OCI-LY7 (cell line): ENCODE measurements around the gene SPAAR. TPM values are rescaled to one million over a fixed set of nuclear protein-coding genes. Genes with fewer than 3 reads are reported as not detected.
"Not testable (repeated sequence)": the region's sequence is repeated elsewhere in the genome, so short reads cannot be mapped to it uniquely, and the experiment has no call there.

Source experiments
- BruUV-seq: library from RNA; stranded (reverse); fragments of 400-500 nt; replicated peaks from 2 replicates; lab custom pipeline; 2021; lab: Mats Ljungman, UMichigan
- CTCF ChIA-PET: fragments of 300-600 bp; sonication (Branson Sonifier 250); formaldehyde crosslinking; loops from one replicate; lab custom pipeline; 2022; ENCODE audit warnings: antibody characterized with exemption; ENCODE audit not compliant: unreplicated experiment; lab: Charles Lee
- POLR2A ChIA-PET: fragments of 300-600 bp; sonication (Branson Sonifier 250); formaldehyde crosslinking; loops from one replicate; lab custom pipeline; 2022; ENCODE audit warnings: antibody characterized with exemption; lab: Charles Lee
- DNase-seq: peaks from one replicate; pipeline ENCODE4 v3.0.0-alpha.2; 2015; ENCODE audit warnings: low spot score
- H2AFZ ChIP-seq: fragments of 200-600 bp; sonication (generic), shearing (Covaris generic); 2 replicates; pipeline ENCODE4 v1.6.1; 2014; ENCODE audit warnings: mild to moderate bottlenecking, antibody characterized with exemption, low read length, moderate library complexity
- H3K27ac ChIP-seq: fragments of 200-600 bp; sonication (generic); 2 replicates; pipeline ENCODE4 v1.5.1; 2014; ENCODE audit warnings: mixed run types, low read depth, mild to moderate bottlenecking, moderate library complexity, low read length, inconsistent platforms; ENCODE audit not compliant: poor library complexity, severe bottlenecking
- H3K36me3 ChIP-seq: fragments of 200-600 bp; sonication (generic); 2 replicates; pipeline ENCODE4 v1.6.1; 2014; ENCODE audit warnings: mild to moderate bottlenecking, antibody characterized with exemption, low read length, moderate library complexity, mixed read lengths; ENCODE audit not compliant: insufficient read depth
- H3K4me1 ChIP-seq: fragments of 200-600 bp; sonication (generic); 2 replicates; pipeline ENCODE4 v1.5.1; 2014; ENCODE audit warnings: mild to moderate bottlenecking, low read length; ENCODE audit not compliant: insufficient read depth, poor library complexity, severe bottlenecking
- H3K4me2 ChIP-seq: fragments of 200-600 bp; sonication (generic); 2 replicates; pipeline ENCODE4 v1.6.1; 2014; ENCODE audit warnings: mild to moderate bottlenecking, low read length
- H3K4me3 ChIP-seq: fragments of 200-600 bp; sonication (generic); 2 replicates; pipeline ENCODE4 v1.5.1; 2014; ENCODE audit warnings: mild to moderate bottlenecking, low read depth, low read length; ENCODE audit not compliant: poor library complexity, severe bottlenecking
- H3K79me2 ChIP-seq: fragments of 200-600 bp; sonication (generic); 2 replicates; pipeline ENCODE4 v1.6.1; 2016; ENCODE audit warnings: low read depth, mild to moderate bottlenecking, low read length, moderate library complexity, mixed read lengths; ENCODE audit not compliant: insufficient read depth
- H3K9me2 ChIP-seq: fragments of 200-600 bp; sonication (generic); 2 replicates; pipeline ENCODE4 v1.6.1; 2016; ENCODE audit warnings: mild to moderate bottlenecking, low read length, mixed read lengths; ENCODE audit not compliant: insufficient read depth
- H3K9me3 ChIP-seq: fragments of 200-600 bp; sonication (generic); 2 replicates; pipeline ENCODE4 v1.6.1; 2014; ENCODE audit warnings: mild to moderate bottlenecking, mixed run types, low read length, mixed read lengths
- H4K20me1 ChIP-seq: fragments of 200-600 bp; sonication (generic); 2 replicates; pipeline ENCODE4 v1.6.1; 2014; ENCODE audit warnings: mild to moderate bottlenecking, antibody characterized with exemption, low read length, moderate library complexity, mixed read lengths; ENCODE audit not compliant: insufficient read depth
- CTCF ChIP-seq: fragments of 200-600 bp; sonication (generic); conservative IDR thresholded peaks from 2 replicates; pipeline ENCODE4 v1.5.1; 2014; ENCODE audit warnings: mild to moderate bottlenecking, antibody characterized with exemption, low read length, moderate library complexity, mixed read lengths
- EZH2phosphoT487 ChIP-seq: fragments of 200-600 bp; sonication (generic); IDR thresholded peaks from 2 replicates; pipeline ENCODE4 v1.6.1; 2018; ENCODE audit warnings: low read depth, borderline replicate concordance, mild to moderate bottlenecking, mixed run types, antibody characterized with exemption, low read length, moderate library complexity, mixed read lengths
- intact Hi-C: fragments of 100-400 bp; cut with micrococcal nuclease; formaldehyde crosslinking; loops from one replicate; pipeline ENCODE4 v1.10.0; 2022; ENCODE audit not compliant: unreplicated experiment
- total RNA-seq, 2 experiments: library from RNA; depleted of rRNA in 1 of 2; stranded (reverse); fragments of >200 nt in 1 of 2; shearing (Covaris generic) in 1 of 2; gene quantifications; 2 replicates each; pipeline ENCODE4 v1.2.3, GENCODE V29; 2014 to 2022

SPAAR gene
- total RNA-seq, 2 experiments from 2014 or later = not detected

GRCh38 chr9:35930989-35931388, 21.7 kb downstream of the SPAAR start:
- Histone ChIP-seq H3K4me2 (no peak overlapping the region), H2AFZ (no peak overlapping the region), H3K36me3 (no peaks in the 10 kb centered on the region), H3K4me3 (no peak overlapping the region), H3K4me1 (no peaks in the 10 kb centered on the region), H3K9me3 (no peaks in the 10 kb centered on the region), H3K9me2 (no peaks in the 10 kb centered on the region), H3K27ac (no peak overlapping the region), H3K79me2 (no peaks in the 10 kb centered on the region), H4K20me1 (no peaks in the 10 kb centered on the region)
- no peak for DNase-seq
- intact Hi-C loops = no loop called here
- ChIA-PET CTCF (interaction anchor here (0.5 kb wide), 1 partner anchor 223 kb away, joined by 3 read pairs; no protein-coding TSS in a partner anchor), POLR2A (interaction anchor here (0.5 kb wide), 1 partner anchor 1755 kb away, joined by 6 read pairs; no protein-coding TSS in a partner anchor)
- TF ChIP-seq EZH2phosphoT487 (no peak), CTCF (no peak)
- BruUV-seq = no TSS peak

GRCh38 chr9:35932735-35933134, 23.4 kb downstream of the SPAAR start:
- Histone ChIP-seq H2AFZ (no peak overlapping the region), H3K9me2 (no peaks in the 10 kb centered on the region), H3K27ac (no peak overlapping the region), H3K4me2 (no peak overlapping the region), H4K20me1 (no peaks in the 10 kb centered on the region), H3K4me3 (no peak overlapping the region), H3K79me2 (no peaks in the 10 kb centered on the region), H3K36me3 (no peaks in the 10 kb centered on the region; the same call in 1 of the 2 replicates), H3K4me1 (peaks cover 11% of the 10 kb centered on the region), H3K9me3 (peaks cover 8% of the 10 kb centered on the region; the same call in 1 of the 2 replicates)
- intact Hi-C loops = no loop called here
- no TSS peak for BruUV-seq
- ChIA-PET POLR2A (interaction anchor here (0.7 kb wide), 1 partner anchor 17 kb away, joined by 3 read pairs; no protein-coding TSS in a partner anchor), CTCF (no interaction called here)
- DNase-seq = no peak
- TF ChIP-seq EZH2phosphoT487 (no peak), CTCF (no peak)

- Histone ChIP-seq H3K4me1 (peaks cover 20% of the 10 kb centered on the region), H3K79me2 (no peaks in the 10 kb centered on the region), H3K9me2 (no peaks in the 10 kb centered on the region), H2AFZ (no peak overlapping the region), H3K27ac (no peak overlapping the region), H4K20me1 (no peaks in the 10 kb centered on the region), H3K4me2 (no peak overlapping the region), H3K9me3 (peaks cover 8% of the 10 kb centered on the region; the same call in 1 of the 2 replicates), H3K4me3 (no peak overlapping the region), H3K36me3 (no peaks in the 10 kb centered on the region; the same call in 1 of the 2 replicates)
- TF ChIP-seq EZH2phosphoT487 (no peak), CTCF (no peak)
- ChIA-PET POLR2A (no interaction called here), CTCF (no interaction called here)
- intact Hi-C loops = no loop called here
- no peak for DNase-seq
- no TSS peak for BruUV-seq
Observed at GRCh38 chr9:35933550-35934067, 24.3 kb downstream of the SPAAR start.

- POLR2A ChIA-PET, DNase-seq, H3K9me3 ChIP-seq, H3K4me3 ChIP-seq, CTCF ChIA-PET, H3K79me2 ChIP-seq, H3K27ac ChIP-seq, H2AFZ ChIP-seq, intact Hi-C loops, H3K36me3 ChIP-seq, H3K4me2 ChIP-seq, H4K20me1 ChIP-seq, BruUV-seq, H3K9me2 ChIP-seq: not testable (repeated sequence)
- H3K4me1 ChIP-seq = peaks cover 25% of the 10 kb centered on the region
Observed at GRCh38 chr9:35934069-35934468, 24.8 kb downstream of the SPAAR start.
